GM21786 (cell line): ENCODE measurements around the gene SART1.
"Not testable (repeated sequence)": the region's sequence is repeated elsewhere in the genome, so short reads cannot be mapped to it uniquely, and the experiment has no call there.

Experiments used
- ATAC-seq: cut with Tn5 transposase; IDR thresholded peaks from one replicate; pipeline ENCODE4 v1.9.1; 2021; ENCODE audit not compliant: unreplicated experiment

The SART1 gene

GRCh38 chr11:66014804-66015453 lies 53.4 kb downstream of the SART1 start:
- ATAC-seq = no peak

GRCh38 chr11:66015454-66015881 lies 53.9 kb downstream of the SART1 start:
- no peak for ATAC-seq

GRCh38 chr11:66015936-66016792 lies 54.6 kb downstream of the SART1 start:
- ATAC-seq = no peak

GRCh38 chr11:66016793-66017177 lies 55.3 kb downstream of the SART1 start:
- no peak for ATAC-seq

- ATAC-seq = no peak
These were observed 55.8 kb downstream of the SART1 start for GRCh38 chr11:66017321-66017720.

- no peak for ATAC-seq
These were observed 58.7 kb downstream of the SART1 start for GRCh38 chr11:66020212-66020611.

GRCh38 chr11:66020618-66021357 lies 59.3 kb downstream of the SART1 start:
- ATAC-seq = no peak

- ATAC-seq = no peak
These were observed 61.1 kb downstream of the SART1 start for GRCh38 chr11:66022401-66023185.

- ATAC-seq = not testable (repeated sequence)
These were observed 61.6 kb downstream of the SART1 start for GRCh38 chr11:66023186-66023440.

- no peak for ATAC-seq
These were observed 64.5 kb downstream of the SART1 start, which contains the start of gene CATSPER1 for GRCh38 chr11:66026017-66026529. CATSPER1 (minus strand) TSS chr11:66026479; CDS start chr11:66026379, 100 bp downstream.
